ENCODE results near the gene EPB41L5. TPM values are rescaled to one million over a fixed set of nuclear protein-coding genes. Genes with fewer than 3 reads are reported as not detected.

EPB41L5 gene
- total RNA-seq, 1 donor from 2014 or later = 16.2 TPM

- no peaks in the 10 kb centered on the region for H3K27me3 ChIP-seq (ENCODE audit: insufficient read depth, low read length)
- H3K27me3 Mint-ChIP-seq (ENCODE audit: low read depth, unreplicated experiment) = no peaks in the 10 kb centered on the region
- no peaks in the 10 kb centered on the region for H4K20me1 ChIP-seq (ENCODE audit: insufficient read depth, low read length)
- H3K4me1 ChIP-seq (ENCODE audit: insufficient read depth, low read length) = no peaks in the 10 kb centered on the region
- H3K36me3 ChIP-seq (ENCODE audit: insufficient read depth, low read length) = no peaks in the 10 kb centered on the region
- H3K4me1 Mint-ChIP-seq (ENCODE audit: low read depth, unreplicated experiment) = no peaks in the 10 kb centered on the region
- H3K36me3 Mint-ChIP-seq (ENCODE audit: low read depth, unreplicated experiment) = peaks cover 8% of the 10 kb centered on the region
- H3K4me2 ChIP-seq (ENCODE audit: low read length) = no peak overlapping the region
- no peak overlapping the region for H3K27ac ChIP-seq (ENCODE audit: low read depth, low read length)
- H3K9me3 ChIP-seq (ENCODE audit: insufficient read depth, low read depth, low read length) = no peaks in the 10 kb centered on the region
- H3K9ac ChIP-seq (ENCODE audit: low read length) = no peak overlapping the region
- no peak overlapping the region for H3K4me3 Mint-ChIP-seq (ENCODE audit: unreplicated experiment)
- no peak for TF ChIP-seq EZH2 (IDR thresholded peaks at IDR 0.05; ENCODE audit: insufficient read depth, low read length)
- TF ChIP-seq, protein P1, sequence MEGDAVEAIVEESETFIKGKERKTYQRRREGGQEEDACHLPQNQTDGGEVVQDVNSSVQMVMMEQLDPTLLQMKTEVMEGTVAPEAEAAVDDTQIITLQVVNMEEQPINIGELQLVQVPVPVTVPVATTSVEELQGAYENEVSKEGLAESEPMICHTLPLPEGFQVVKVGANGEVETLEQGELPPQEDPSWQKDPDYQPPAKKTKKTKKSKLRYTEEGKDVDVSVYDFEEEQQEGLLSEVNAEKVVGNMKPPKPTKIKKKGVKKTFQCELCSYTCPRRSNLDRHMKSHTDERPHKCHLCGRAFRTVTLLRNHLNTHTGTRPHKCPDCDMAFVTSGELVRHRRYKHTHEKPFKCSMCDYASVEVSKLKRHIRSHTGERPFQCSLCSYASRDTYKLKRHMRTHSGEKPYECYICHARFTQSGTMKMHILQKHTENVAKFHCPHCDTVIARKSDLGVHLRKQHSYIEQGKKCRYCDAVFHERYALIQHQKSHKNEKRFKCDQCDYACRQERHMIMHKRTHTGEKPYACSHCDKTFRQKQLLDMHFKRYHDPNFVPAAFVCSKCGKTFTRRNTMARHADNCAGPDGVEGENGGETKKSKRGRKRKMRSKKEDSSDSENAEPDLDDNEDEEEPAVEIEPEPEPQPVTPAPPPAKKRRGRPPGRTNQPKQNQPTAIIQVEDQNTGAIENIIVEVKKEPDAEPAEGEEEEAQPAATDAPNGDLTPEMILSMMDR (IDR thresholded peaks at IDR 0.05; ENCODE audit: insufficient read depth, low read depth, low read length) = no peak
- DNase-seq (ENCODE audit: low read depth) (no peak), FAIRE-seq (no peak)
- H2AFZ ChIP-seq (ENCODE audit: low read depth, low read length) = no peak overlapping the region
- H3K9me3 Mint-ChIP-seq (ENCODE audit: unreplicated experiment) = peaks cover 8% of the 10 kb centered on the region
- H3K79me2 ChIP-seq (ENCODE audit: insufficient read depth, low read length) = no peaks in the 10 kb centered on the region
- H3K4me3 ChIP-seq (ENCODE audit: insufficient read depth, low read depth, low read length) = no peak overlapping the region
- no peak overlapping the region for H3K27ac Mint-ChIP-seq (ENCODE audit: unreplicated experiment)
These were observed 135.8 kb downstream of the EPB41L5 start for GRCh38 chr2:120148669-120149068.

- FAIRE-seq = no peak
- peaks cover 8% of the 10 kb centered on the region for H3K36me3 Mint-ChIP-seq (ENCODE audit: low read depth, unreplicated experiment)
- Histone ChIP-seq H3K9me3 (ENCODE audit: insufficient read depth, low read depth, low read length) (no peaks in the 10 kb centered on the region), H3K79me2 (ENCODE audit: insufficient read depth, low read length) (no peaks in the 10 kb centered on the region), H4K20me1 (ENCODE audit: insufficient read depth, low read length) (no peaks in the 10 kb centered on the region), H2AFZ (ENCODE audit: low read depth, low read length) (no peak overlapping the region), H3K36me3 (ENCODE audit: insufficient read depth, low read length) (no peaks in the 10 kb centered on the region), H3K4me1 (ENCODE audit: insufficient read depth, low read length) (no peaks in the 10 kb centered on the region), H3K27me3 (ENCODE audit: insufficient read depth, low read length) (no peaks in the 10 kb centered on the region), H3K4me2 (ENCODE audit: low read length) (no peak overlapping the region), H3K4me3 (ENCODE audit: insufficient read depth, low read depth, low read length) (no peak overlapping the region), H3K27ac (ENCODE audit: low read depth, low read length) (no peak overlapping the region), H3K9ac (ENCODE audit: low read length) (no peak overlapping the region)
- no peaks in the 10 kb centered on the region for H3K4me1 Mint-ChIP-seq (ENCODE audit: low read depth, unreplicated experiment)
- no peaks in the 10 kb centered on the region for H3K27me3 Mint-ChIP-seq (ENCODE audit: low read depth, unreplicated experiment)
- TF ChIP-seq EZH2 (IDR thresholded peaks at IDR 0.05; ENCODE audit: insufficient read depth, low read length) = no peak
- TF ChIP-seq, protein P1 (IDR thresholded peaks at IDR 0.05; ENCODE audit: insufficient read depth, low read depth, low read length) = no peak
- H3K9me3 Mint-ChIP-seq (ENCODE audit: unreplicated experiment) = peaks cover 8% of the 10 kb centered on the region
- no peak overlapping the region for H3K27ac Mint-ChIP-seq (ENCODE audit: unreplicated experiment)
- H3K4me3 Mint-ChIP-seq (ENCODE audit: unreplicated experiment) = no peak overlapping the region
- DNase-seq (ENCODE audit: low read depth) = no peak
These were observed 136.5 kb downstream of the EPB41L5 start for GRCh38 chr2:120149406-120149805.

DNA sequence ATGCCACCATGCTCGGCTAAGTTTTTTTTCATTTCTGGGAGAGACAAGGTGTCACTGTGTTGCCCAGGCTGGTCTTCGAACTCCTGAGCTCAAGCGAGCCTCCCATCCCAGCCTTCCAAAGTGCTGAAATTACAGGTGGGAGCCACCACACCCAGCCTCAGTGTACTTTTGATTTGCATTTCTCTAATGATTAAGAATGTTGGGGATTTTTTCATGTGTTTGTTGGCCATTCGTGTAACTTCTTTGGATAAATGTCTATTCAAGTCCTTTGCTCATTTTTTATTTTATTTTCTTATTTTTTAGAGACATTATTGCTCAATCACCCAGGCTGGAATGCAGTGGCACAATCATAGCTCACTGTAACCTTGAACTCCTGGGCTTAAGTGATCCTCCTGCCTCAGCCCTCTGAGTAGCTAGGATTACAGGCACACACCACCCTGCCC is 137.2 kb downstream of the EPB41L5 start:
- Histone ChIP-seq H3K36me3 (ENCODE audit: insufficient read depth, low read length) (no peaks in the 10 kb centered on the region), H3K9ac (ENCODE audit: low read length) (no peak overlapping the region), H4K20me1 (ENCODE audit: insufficient read depth, low read length) (no peaks in the 10 kb centered on the region), H3K27me3 (ENCODE audit: insufficient read depth, low read length) (no peaks in the 10 kb centered on the region), H3K27ac (ENCODE audit: low read depth, low read length) (no peak overlapping the region), H3K79me2 (ENCODE audit: insufficient read depth, low read length) (no peaks in the 10 kb centered on the region), H2AFZ (ENCODE audit: low read depth, low read length) (no peak overlapping the region), H3K4me3 (ENCODE audit: insufficient read depth, low read depth, low read length) (no peak overlapping the region), H3K4me2 (ENCODE audit: low read length) (no peak overlapping the region), H3K4me1 (ENCODE audit: insufficient read depth, low read length) (no peaks in the 10 kb centered on the region), H3K9me3 (ENCODE audit: insufficient read depth, low read depth, low read length) (no peaks in the 10 kb centered on the region)
- DNase-seq (ENCODE audit: low read depth) (no peak), FAIRE-seq (no peak)
- no peak overlapping the region for H3K27ac Mint-ChIP-seq (ENCODE audit: unreplicated experiment)
- no peak overlapping the region for H3K4me3 Mint-ChIP-seq (ENCODE audit: unreplicated experiment)
- H3K27me3 Mint-ChIP-seq (ENCODE audit: low read depth, unreplicated experiment) = no peaks in the 10 kb centered on the region
- peaks cover 10% of the 10 kb centered on the region for H3K9me3 Mint-ChIP-seq (ENCODE audit: unreplicated experiment)
- TF ChIP-seq, protein P1 (IDR thresholded peaks at IDR 0.05; ENCODE audit: insufficient read depth, low read depth, low read length) = no peak
- no peak for TF ChIP-seq EZH2 (IDR thresholded peaks at IDR 0.05; ENCODE audit: insufficient read depth, low read length)
- H3K4me1 Mint-ChIP-seq (ENCODE audit: low read depth, unreplicated experiment) = no peaks in the 10 kb centered on the region
- H3K36me3 Mint-ChIP-seq (ENCODE audit: low read depth, unreplicated experiment) = peaks cover 10% of the 10 kb centered on the region
